GM19351 (cell line): ENCODE data around the gene ATL2.
"Not testable (repeated sequence)": the region's sequence is repeated elsewhere in the genome, so short reads cannot be mapped to it uniquely, and the experiment has no call there.

Experiments
- ATAC-seq: cut with Tn5 transposase; IDR thresholded peaks from one replicate; pipeline ENCODE4 v1.9.1; 2021; ENCODE audit warnings: mild to moderate bottlenecking, moderate library complexity; ENCODE audit not compliant: unreplicated experiment

Gene ATL2

GRCh38 chr2:38336621-38337020 lies 40.5 kb downstream of the ATL2 start:
- ATAC-seq, result no peak

DNA sequence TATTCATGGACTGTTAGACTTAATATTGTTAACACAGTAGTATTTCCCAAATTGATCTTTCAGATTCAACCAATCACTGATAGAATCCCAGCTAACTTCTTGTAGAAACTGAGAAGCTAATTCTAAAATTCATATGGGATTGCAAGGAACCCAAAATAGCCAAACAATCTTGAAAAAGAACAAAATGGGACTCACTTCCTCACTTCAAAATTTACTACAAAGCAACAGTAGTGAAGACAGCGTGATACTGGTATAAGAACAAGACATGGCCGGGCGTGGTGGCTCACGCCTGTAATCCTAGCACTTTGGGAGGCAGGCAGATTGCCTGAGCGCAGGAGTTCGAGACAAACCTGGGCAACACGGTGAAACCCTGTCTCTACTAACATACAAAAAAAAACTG lies 46.3 kb downstream of the ATL2 start:
- ATAC-seq, result no peak

- ATAC-seq, result no peak
Observed at GRCh38 chr2:38327580-38327979, 49.5 kb downstream of the ATL2 start.

DNA sequence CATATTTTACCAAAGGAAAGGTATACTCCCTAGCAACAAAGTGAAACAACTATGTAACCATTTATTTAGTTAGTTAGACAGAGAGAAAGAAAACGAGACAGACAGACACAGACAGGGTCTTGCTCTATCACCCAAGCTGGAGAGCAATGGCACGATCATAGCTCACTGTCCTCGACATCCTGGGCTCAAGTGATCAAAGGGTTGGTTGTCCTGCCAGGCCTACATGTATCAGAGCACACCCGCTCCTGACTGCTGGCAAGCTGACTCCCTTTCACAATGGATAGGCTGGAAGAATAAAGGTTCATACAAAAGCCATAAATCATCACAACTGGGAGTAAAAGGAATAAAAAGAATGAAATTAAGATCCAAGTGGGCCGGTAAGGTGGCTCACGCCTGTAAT lies 53.5 kb downstream of the ATL2 start:
- ATAC-seq, result no peak

DNA sequence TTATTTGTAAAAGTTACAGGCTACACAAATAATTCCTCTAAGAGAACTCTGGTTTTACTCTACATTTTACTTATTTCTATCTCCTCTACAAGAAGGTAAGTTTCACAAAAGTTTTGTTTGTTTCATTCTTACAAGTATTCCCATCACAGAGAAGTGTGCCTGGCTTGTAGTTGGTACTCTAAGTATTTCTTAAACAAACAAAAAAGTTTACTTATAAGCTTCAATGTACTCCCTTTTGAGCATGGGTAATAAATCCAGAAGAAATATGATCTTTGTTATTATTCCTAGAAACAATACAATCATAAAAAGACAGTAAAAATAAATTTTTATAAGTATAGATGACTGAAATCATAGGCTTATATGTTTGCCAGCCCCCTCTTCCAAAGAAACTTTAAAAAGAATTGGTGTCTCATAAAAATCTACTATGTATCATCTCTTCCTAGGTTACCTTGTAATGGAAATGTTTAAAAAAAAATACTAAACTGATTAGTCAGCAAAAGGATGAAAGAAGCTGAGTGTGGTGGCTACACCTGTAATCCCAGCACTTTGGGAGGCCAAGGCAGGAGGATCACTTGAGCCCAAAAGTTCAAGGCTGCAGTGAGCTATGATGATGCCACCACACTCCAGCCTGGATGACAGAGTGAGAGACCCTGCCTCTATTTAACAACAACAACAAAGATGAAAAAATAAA lies 54.7 kb downstream of the ATL2 start:
- ATAC-seq, result no peak

GRCh38 chr2:38319240-38319639 lies 57.8 kb downstream of the ATL2 start:
- not testable (repeated sequence) for ATAC-seq

DNA sequence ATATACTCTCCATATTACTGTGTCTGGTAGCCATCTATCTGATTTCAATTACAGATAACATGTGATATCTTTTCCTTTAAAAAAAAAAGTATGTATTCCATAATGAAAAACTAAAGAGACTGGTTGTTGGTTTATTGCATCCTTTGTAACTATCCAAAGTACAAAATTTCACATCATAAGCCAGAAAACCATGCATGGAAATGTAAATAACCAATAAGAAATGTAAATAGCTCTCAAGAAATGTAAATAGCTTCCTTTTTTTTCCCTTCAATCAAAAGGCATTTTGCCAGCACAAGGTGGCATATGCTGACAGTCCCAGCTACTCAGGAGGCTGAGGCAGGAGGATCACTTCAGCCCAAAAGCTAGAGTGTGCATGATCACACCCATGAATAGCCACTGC lies 59.3 kb downstream of the ATL2 start:
- ATAC-seq, result no peak

DNA sequence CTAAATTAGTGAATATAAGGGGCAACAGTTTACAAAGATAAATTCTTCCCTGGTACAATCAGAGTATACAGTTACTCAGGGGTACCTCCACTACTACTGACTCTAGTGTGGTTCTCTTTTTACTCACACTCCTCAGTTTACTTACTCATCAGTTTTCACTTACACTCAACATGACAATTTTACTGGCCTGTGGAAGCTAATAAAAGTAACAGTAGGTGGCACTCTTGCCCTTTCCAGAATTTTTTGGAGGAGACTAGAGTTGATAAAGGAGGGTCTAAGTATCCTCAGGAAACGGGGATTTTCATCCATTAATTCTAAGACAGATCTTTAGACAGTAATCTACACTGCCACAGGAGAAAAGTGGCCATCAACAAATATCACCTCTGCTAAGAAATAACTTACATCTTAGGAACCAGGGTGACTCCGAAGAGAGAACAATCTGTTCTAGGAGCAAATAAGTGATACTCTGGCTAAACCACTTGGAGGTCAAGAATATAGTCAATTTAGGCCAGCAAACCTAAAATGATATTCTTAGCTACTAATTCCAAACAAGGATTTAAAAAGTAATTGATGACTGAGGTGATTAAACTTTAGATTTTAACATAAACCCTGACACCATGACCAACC lies 61.3 kb downstream of the ATL2 start:
- no peak for ATAC-seq

DNA sequence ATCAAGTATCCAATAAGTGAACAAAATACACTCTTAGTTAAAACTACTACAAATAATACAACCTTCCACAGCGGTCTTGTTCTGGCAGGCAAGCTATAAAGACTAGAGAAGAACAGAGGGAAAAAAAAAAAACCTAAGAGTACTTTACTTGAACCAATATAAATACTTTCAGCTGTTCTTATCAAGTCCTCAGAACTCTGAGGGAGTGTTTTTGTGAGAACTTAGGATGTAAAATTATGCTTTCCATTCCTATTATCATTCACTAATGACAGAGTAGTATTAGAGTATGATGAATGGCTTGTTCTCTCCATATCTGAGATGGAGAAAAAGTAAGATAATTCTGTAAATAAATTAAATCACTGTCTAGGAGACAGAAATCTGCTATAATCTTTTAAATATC lies 68.3 kb downstream of the ATL2 start:
- ATAC-seq, result no peak

- ATAC-seq, result no peak
Observed at GRCh38 chr2:38301969-38302702, 74.9 kb downstream of the ATL2 start.

DNA sequence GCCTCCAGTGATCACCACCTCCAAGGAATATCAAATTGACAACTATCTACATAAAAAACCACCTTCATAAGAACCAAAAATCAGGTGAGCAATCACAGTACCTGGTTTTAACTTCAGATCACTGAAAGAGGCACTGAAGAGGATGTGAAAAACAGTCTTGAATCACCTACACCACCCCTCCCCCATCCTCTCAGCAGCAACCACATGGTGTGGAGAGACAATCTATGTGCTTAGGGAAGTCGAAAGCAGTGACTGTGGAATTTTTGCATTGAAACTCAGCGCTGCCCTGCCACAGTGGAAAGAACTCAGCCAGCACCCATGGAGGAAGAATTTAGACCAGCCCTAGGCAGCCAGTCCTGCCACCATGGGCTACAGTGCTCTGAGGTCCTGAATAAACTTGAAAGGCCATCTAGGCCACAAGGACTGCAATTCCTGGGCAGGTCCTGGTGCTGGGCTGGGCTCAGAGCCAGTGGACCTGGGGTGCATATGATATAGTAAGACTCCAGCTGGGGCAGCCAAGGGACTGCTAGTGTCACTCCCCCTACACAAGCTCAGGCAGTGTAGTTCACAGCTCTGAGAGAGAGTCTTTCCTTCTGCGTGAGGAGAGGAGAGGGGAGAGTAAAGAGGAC lies 75.6 kb downstream of the ATL2 start:
- ATAC-seq, result peak; percentile 74

DNA sequence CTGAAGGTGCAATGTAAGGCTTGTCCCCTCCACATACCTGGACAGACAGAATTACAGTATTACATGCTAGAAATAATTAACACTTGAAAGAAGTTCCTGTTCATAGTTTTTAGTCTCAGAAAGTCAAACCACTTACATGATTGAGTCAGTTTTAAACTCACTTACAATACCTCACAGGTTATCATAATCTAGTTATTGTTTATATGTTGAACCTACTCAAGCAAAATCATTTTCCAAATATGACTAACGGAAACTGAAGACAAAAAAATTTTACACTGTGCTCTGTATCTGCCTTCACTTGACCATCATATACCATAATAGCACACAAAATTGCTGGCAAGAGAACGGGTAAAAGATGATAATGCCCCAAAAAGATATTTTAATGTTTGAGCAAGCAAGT lies 78.5 kb downstream of the ATL2 start:
- ATAC-seq, result no peak

DNA sequence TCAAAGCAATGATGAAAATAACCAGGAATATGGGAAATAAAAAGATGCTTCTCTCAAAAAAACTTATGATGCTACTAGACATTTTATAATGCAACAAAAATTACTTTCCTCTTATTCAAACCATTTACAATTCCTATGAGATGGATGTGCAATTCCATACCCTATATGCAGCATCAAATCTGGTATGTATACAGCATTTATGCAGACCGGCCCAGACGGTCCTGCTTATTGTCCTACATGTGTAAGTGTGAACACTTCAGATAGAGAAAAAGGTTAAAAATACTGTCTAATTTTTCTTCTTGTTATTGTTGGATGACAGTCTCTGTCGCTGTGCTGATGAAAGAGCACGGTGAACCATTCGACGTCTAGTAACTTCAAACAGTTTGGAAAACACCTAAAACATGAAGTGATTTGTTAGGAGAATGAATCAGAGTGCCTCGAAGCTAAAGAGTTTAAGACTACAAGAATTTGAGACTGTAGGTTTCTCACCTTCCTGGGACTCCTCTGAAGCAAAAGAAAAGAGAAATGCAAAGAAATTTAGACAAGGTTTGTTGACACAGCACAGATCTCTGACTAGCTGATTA lies 80.8 kb downstream of the ATL2 start:
- no peak for ATAC-seq

DNA sequence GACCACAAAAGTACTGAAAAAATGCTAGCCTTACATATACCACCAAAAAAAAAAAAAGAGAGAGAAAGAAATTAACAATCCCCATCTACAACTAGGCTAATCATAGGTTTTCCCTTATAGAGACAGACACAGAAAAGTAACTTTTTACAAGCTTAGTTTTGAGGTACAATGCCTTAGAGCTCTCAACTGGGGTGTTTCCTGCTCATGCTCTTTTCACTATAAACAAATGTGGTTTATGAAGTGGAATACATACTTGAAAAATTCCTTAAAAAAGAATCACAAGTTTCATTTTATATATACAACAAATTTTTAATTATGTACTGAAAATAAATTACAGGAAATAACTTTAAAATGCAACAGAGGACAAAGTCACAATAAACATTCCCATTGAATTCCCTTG lies 82.5 kb downstream of the ATL2 start:
- no peak for ATAC-seq

DNA sequence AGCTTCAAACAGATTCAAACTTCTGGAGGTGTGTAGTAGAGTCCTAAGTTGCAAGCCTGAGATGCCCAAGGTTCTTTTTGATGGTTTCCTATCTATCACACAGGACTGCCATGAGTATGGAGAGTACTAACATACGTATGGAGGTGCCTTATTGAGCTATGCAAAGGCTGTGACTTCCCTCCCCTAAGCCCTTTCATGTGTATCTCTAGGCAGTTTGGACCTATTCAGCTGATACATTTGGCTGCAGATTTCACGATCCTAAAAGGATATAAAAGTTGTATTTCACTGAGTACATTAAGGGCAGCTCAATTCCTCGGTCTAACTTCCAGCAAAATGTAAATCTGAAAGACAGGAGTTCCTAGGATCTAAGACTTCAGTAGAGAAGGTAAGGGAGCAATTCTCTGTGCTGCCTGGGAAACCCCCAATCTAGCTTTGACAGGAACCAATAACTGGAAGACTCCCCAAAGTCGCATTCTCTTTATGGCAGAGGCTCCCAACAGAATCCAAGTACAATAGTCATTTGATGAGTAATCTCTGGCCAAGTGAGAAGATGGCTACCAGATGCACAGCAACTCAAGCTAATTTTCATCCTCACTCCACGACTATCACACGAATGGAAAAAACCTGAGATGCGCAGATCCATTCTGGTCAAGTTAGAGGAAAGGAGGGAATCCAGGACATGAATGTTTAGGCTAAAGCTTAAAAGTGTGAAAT lies 83.8 kb downstream of the ATL2 start:
- ATAC-seq, result no peak

- no peak for ATAC-seq
Observed at GRCh38 chr2:38290332-38290731, 86.7 kb downstream of the ATL2 start.

GRCh38 chr2:38284971-38285370 lies 92.1 kb downstream of the ATL2 start:
- no peak for ATAC-seq

- ATAC-seq, result no peak
Observed at GRCh38 chr2:38281095-38281742, 95.9 kb downstream of the ATL2 start.

DNA sequence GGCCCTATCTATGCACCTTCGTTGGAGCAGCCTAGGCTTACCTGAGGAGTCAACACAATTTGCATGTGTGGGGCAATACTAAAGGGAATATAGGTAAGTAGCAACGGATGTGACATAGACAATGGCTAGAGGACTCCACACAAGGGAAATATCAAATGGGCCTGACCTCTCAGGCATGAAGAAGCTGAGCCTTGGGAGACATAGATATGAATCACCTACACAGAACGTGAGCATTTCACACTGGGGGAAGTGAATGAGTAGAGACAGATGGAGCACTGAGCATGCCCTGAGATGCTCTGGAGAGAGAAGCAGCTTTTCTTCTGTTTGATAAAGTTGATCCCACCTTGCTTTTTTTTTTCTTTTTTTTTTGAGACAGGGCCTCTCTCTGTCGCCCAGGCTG lies 97.9 kb downstream of the ATL2 start:
- ATAC-seq, result no peak

DNA sequence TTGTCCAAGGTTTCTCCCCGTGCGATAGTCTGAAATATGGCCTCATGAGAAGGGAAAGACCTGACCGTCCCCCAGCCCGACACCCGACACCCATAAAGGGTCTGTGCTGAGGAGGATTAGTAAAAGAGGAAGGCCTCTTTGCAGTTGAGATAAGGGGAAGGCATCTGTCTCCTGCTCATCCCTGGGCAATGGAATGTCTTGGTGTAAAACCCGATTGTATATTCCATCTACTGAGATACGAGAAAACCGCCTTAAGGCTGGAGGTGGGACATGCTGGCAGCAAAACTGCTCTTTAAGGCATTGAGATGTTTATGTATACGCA lies 99.0 kb downstream of the ATL2 start:
- ATAC-seq, result not testable (repeated sequence)
